ENCODE results near the gene CLEC2L.

CLEC2L gene

GRCh38 chr7:139557857-139558581 is 34.5 kb downstream of the CLEC2L start:
- DNase-seq (ENCODE audit: low spot score), result no peak

GRCh38 chr7:139559364-139560105 is 36.0 kb downstream of the CLEC2L start:
- DNase-seq (ENCODE audit: low spot score), result no peak

GRCh38 chr7:139560199-139560598 is 36.7 kb downstream of the CLEC2L start:
- no peak for DNase-seq (ENCODE audit: low spot score)

GRCh38 chr7:139560678-139561077 is 37.2 kb downstream of the CLEC2L start:
- no peak for DNase-seq (ENCODE audit: low spot score)

- no peak for DNase-seq (ENCODE audit: low spot score)
Observed at GRCh38 chr7:139562491-139562890, 39.0 kb downstream of the CLEC2L start.

GRCh38 chr7:139562961-139563565 is 39.6 kb downstream of the CLEC2L start:
- no peak for DNase-seq (ENCODE audit: low spot score)

GRCh38 chr7:139563856-139564255 is 40.4 kb downstream of the CLEC2L start:
- DNase-seq (ENCODE audit: low spot score), result no peak

GRCh38 chr7:139566075-139566474 is 42.6 kb downstream of the CLEC2L start:
- no peak for DNase-seq (ENCODE audit: low spot score)

- DNase-seq (ENCODE audit: low spot score), result no peak
Observed at GRCh38 chr7:139566736-139567646, 43.5 kb downstream of the CLEC2L start.

GRCh38 chr7:139567647-139568345 is 44.3 kb downstream of the CLEC2L start:
- DNase-seq (ENCODE audit: low spot score), result no peak

GRCh38 chr7:139568346-139568675 is 44.8 kb downstream of the CLEC2L start:
- no peak for DNase-seq (ENCODE audit: low spot score)

- DNase-seq (ENCODE audit: low spot score), result no peak
Observed at GRCh38 chr7:139568813-139569490, 45.5 kb downstream of the CLEC2L start.

GRCh38 chr7:139570119-139570518 is 46.6 kb downstream of the CLEC2L start:
- DNase-seq (ENCODE audit: low spot score), result no peak

GRCh38 chr7:139570626-139571025 is 47.1 kb downstream of the CLEC2L start:
- no peak for DNase-seq (ENCODE audit: low spot score)

- no peak for DNase-seq (ENCODE audit: low spot score)
Observed at GRCh38 chr7:139571190-139571589, 47.7 kb downstream of the CLEC2L start.

- no peak for DNase-seq (ENCODE audit: low spot score)
Observed at GRCh38 chr7:139571651-139572050, 48.2 kb downstream of the CLEC2L start.

- no peak for DNase-seq (ENCODE audit: low spot score)
Observed at GRCh38 chr7:139572071-139572470, 48.6 kb downstream of the CLEC2L start.

GRCh38 chr7:139572704-139573385 is 49.4 kb downstream of the CLEC2L start:
- DNase-seq (ENCODE audit: low spot score), result no peak

GRCh38 chr7:139573871-139574270 is 50.4 kb downstream of the CLEC2L start:
- DNase-seq (ENCODE audit: low spot score), result no peak

GRCh38 chr7:139574618-139575337 is 51.3 kb downstream of the CLEC2L start:
- no peak for DNase-seq (ENCODE audit: low spot score)
